B cell (primary cell): ENCODE measurements around the gene PCLO. TPM values are rescaled to one million over a fixed set of nuclear protein-coding genes. Genes with fewer than 3 reads are reported as not detected.

Source experiments
- ATAC-seq: fragments of 200-7000 bp; cut with Tn5 transposase; one replicate; pipeline ENCODE4 v1.10.0; 2021; ENCODE audit warnings: low read depth, mild to moderate bottlenecking, moderate number of reproducible peaks, moderate library complexity
- CTCF ChIA-PET: fragments of 350-600 bp; sonication (Branson Sonifier 250); formaldehyde crosslinking; loops from one replicate; lab custom pipeline; 2021; ENCODE audit warnings: antibody characterized with exemption, inconsistent platforms; lab: Charles Lee
- POLR2A ChIA-PET: fragments of 350-600 bp; sonication (Branson Sonifier 250); formaldehyde crosslinking; loops from one replicate; lab custom pipeline; 2021; ENCODE audit warnings: antibody characterized with exemption; lab: Charles Lee
- DNase-seq: peaks from one replicate; pipeline ENCODE4 v3.0.0; 2013
- H2AFZ ChIP-seq: 2 replicates; pipeline ENCODE4 v1.6.1; 2012; ENCODE audit warnings: mild to moderate bottlenecking, low read depth, low read length; ENCODE audit not compliant: insufficient read depth, poor library complexity, severe bottlenecking
- H3K27ac ChIP-seq, 2 donors: 1 replicate in 1 of 2; 2 replicates in 1 of 2; pipeline ENCODE4 v1.5.1; 2012 to 2013; ENCODE audit warnings: low read length in 2 of 2, mild to moderate bottlenecking in 2 of 2, moderate library complexity in 1 of 2
- H3K27me3 ChIP-seq, 4 experiments: fragments of 200-600 bp in 1 of 4; sonication (generic) in 1 of 4; replicated peaks in 1 of 4; 1 replicate in 2 of 4; 2 replicates in 2 of 4; pipeline versions ENCODE4 v1.6.1 to v1.7.0; 2013 to 2016; ENCODE audit warnings: low read length in 3 of 4, mild to moderate bottlenecking in 2 of 4, mixed read lengths in 1 of 4, moderate library complexity in 1 of 4; ENCODE audit not compliant: insufficient read depth in 4 of 4, control insufficient read depth in 3 of 4; ENCODE audit errors: control extremely low read depth in 1 of 4
- H3K36me3 ChIP-seq, 2 experiments: replicated peaks in 1 of 2; 1 replicate in 1 of 2; 2 replicates in 1 of 2; pipeline versions ENCODE4 v1.6.1 to v1.7.1; 2013; ENCODE audit warnings: low read length in 1 of 2; ENCODE audit not compliant: insufficient read depth in 2 of 2, control insufficient read depth in 1 of 2; ENCODE audit errors: control extremely low read depth in 1 of 2, extremely low read depth in 1 of 2
- H3K4me1 ChIP-seq, 2 donors: fragments of 200-600 bp in 1 of 2; sonication (generic) in 1 of 2; 1 replicate in 1 of 2; 2 replicates in 1 of 2; pipeline versions ENCODE4 v1.5.1 to v1.6.1; 2013 to 2017; ENCODE audit warnings: low read length in 2 of 2; ENCODE audit not compliant: control insufficient read depth in 2 of 2, insufficient read depth in 2 of 2
- H3K4me2 ChIP-seq: replicated peaks from 2 replicates; pipeline ENCODE3; 2012; ENCODE audit warnings: mild to moderate bottlenecking, low read depth, low read length; ENCODE audit not compliant: poor library complexity, severe bottlenecking
- H3K4me3 ChIP-seq, 5 experiments: fragments of 200-600 bp in 1 of 5; sonication (generic) in 1 of 5; 1 replicate in 3 of 5; 2 replicates in 2 of 5; pipeline versions ENCODE4 v1.5.1 to v1.7.0; 2011 to 2016; ENCODE audit warnings: low read length in 4 of 5, mild to moderate bottlenecking in 4 of 5, low read depth in 2 of 5, control low read depth in 1 of 5, moderate library complexity in 1 of 5; ENCODE audit not compliant: insufficient read depth in 1 of 5; ENCODE audit errors: control extremely low read depth in 1 of 5, extremely low read depth in 1 of 5
- H3K79me2 ChIP-seq: fragments of 200-600 bp; sonication (generic); one replicate; pipeline ENCODE4 v1.6.0; 2016; ENCODE audit warnings: low read length; ENCODE audit not compliant: control insufficient read depth, insufficient read depth
- H3K9ac ChIP-seq: fragments of 200-600 bp; sonication (generic); 2 replicates; pipeline ENCODE4 v1.6.1; 2017; ENCODE audit warnings: mild to moderate bottlenecking, low read length, moderate library complexity
- H3K9me3 ChIP-seq, 3 donors: one replicate each; pipeline versions ENCODE4 v1.6.1 to v1.7.1; 2013; ENCODE audit warnings: low read length in 2 of 3; ENCODE audit not compliant: control insufficient read depth in 2 of 3, insufficient read depth in 1 of 3; ENCODE audit errors: control extremely low read depth in 1 of 3
- H4K20me1 ChIP-seq: 2 replicates; pipeline ENCODE4 v1.6.0; 2012; ENCODE audit warnings: mild to moderate bottlenecking, low read length; ENCODE audit not compliant: insufficient read depth, control insufficient read depth, poor library complexity, severe bottlenecking
- H3K27ac Mint-ChIP-seq: one replicate; pipeline ENCODE4 v1.8.0; 2021; ENCODE audit warnings: mixed read lengths
- H3K27me3 Mint-ChIP-seq: one replicate; pipeline ENCODE4 v1.8.0; 2021; ENCODE audit warnings: mixed read lengths
- H3K4me1 Mint-ChIP-seq: one replicate; pipeline ENCODE4 v1.8.0; 2021; ENCODE audit warnings: mixed read lengths
- H3K4me3 Mint-ChIP-seq: one replicate; pipeline ENCODE4 v1.8.0; 2021; ENCODE audit warnings: mixed read lengths
- H3K9me3 Mint-ChIP-seq: one replicate; pipeline ENCODE4 v1.8.0; 2022; ENCODE audit warnings: mixed read lengths; ENCODE audit not compliant: insufficient read depth
- CTCF ChIP-seq: fragments of 200-600 bp; IDR thresholded peaks from one replicate; pipeline ENCODE4 v1.8.0; 2022; ENCODE audit warnings: antibody characterized with exemption, mild to moderate bottlenecking
- EZH2 ChIP-seq: IDR thresholded peaks from 2 replicates; pipeline ENCODE4 v1.6.1; 2012; ENCODE audit warnings: borderline replicate concordance, low read depth, mild to moderate bottlenecking, moderate library complexity, low read length; ENCODE audit not compliant: insufficient read depth, poor library complexity, severe bottlenecking
- WGBS: methylation state at CpG from one replicate; pipeline ENCODE4 v1.1.5; 2013; ENCODE audit warnings: missing lambda C conversion rate; ENCODE audit not compliant: insufficient coverage; 5-methylcytosine and 5-hydroxymethylcytosine counted together
- intact Hi-C: fragments of 100-400 bp; cut with micrococcal nuclease; formaldehyde crosslinking; loops from one replicate; pipeline ENCODE4 v1.10.0; 2022
- polyA plus RNA-seq: library from polyadenylated mRNA; depleted of rRNA; stranded (reverse); fragments of >200 nt; gene quantifications from 2 replicates; pipeline ENCODE4 v1.2.3, GENCODE V29; 2012
- total RNA-seq, 2 donors: library from RNA; stranded (reverse); fragments of 120-200 nt in 1 of 2; gene quantifications; 1 replicate in 1 of 2; 2 replicates in 1 of 2; pipeline versions ENCODE4 v1.2.3 to v1.2.4, GENCODE V29; 2013 to 2022

PCLO gene
- total and polyA plus RNA-seq, 2 donors (not counting 1 experiment from before 2014, with no cell fraction given): 0.01 to 0.32 TPM

GRCh38 chr7:83054472-83054871 is 108.2 kb downstream of the PCLO start:
- Histone ChIP-seq H3K27ac (no peak overlapping the region), H2AFZ (no peak overlapping the region), H3K36me3 (no peaks in the 10 kb centered on the region), H3K27me3 (no peaks in the 10 kb centered on the region), H3K4me2 (no peak overlapping the region), H3K4me1 (no peaks in the 10 kb centered on the region), H3K9ac (no peak overlapping the region), H3K79me2 (no peaks in the 10 kb centered on the region), H4K20me1 (no peaks in the 10 kb centered on the region), H3K9me3 (no peaks in the 10 kb centered on the region), H3K4me3 (no peak overlapping the region)
- H3K4me1 Mint-ChIP-seq: no peaks in the 10 kb centered on the region
- intact Hi-C loops: no loop called here
- DNase-seq (no peak), ATAC-seq (no peak)
- H3K9me3 Mint-ChIP-seq: peaks cover under 1% of the 10 kb centered on the region
- TF ChIP-seq EZH2 (no peak), CTCF (no peak)
- POLR2A ChIA-PET: no interaction called here
- no peaks in the 10 kb centered on the region for H3K27me3 Mint-ChIP-seq
- no CpG with 5 or more reads among the region's 1 CpG for WGBS
- H3K27ac Mint-ChIP-seq: no peak overlapping the region
- no peak overlapping the region for H3K4me3 Mint-ChIP-seq
- CTCF ChIA-PET: no interaction called here

- H3K27me3 ChIP-seq: no peaks in the 10 kb centered on the region
- Mint-ChIP-seq H3K27ac (no peak overlapping the region), H3K9me3 (no peaks in the 10 kb centered on the region), H3K4me1 (no peaks in the 10 kb centered on the region), H3K4me3 (no peak overlapping the region), H3K27me3 (no peaks in the 10 kb centered on the region)
- H3K9me3 ChIP-seq: no peaks in the 10 kb centered on the region
- ChIA-PET CTCF (no interaction called here), POLR2A (no interaction called here)
- no peaks in the 10 kb centered on the region for H3K79me2 ChIP-seq
- no peak overlapping the region for H3K4me2 ChIP-seq
- H3K36me3 ChIP-seq: no peaks in the 10 kb centered on the region
- DNase-seq (no peak), ATAC-seq (no peak)
- no peak overlapping the region for H2AFZ ChIP-seq
- no peaks in the 10 kb centered on the region for H4K20me1 ChIP-seq
- H3K27ac ChIP-seq: no peak overlapping the region
- intact Hi-C loops: no loop called here
- no peak for TF ChIP-seq CTCF
- no peak for TF ChIP-seq EZH2
- H3K4me1 ChIP-seq: no peaks in the 10 kb centered on the region
- no peak overlapping the region for H3K4me3 ChIP-seq
- no peak overlapping the region for H3K9ac ChIP-seq
Observed at GRCh38 chr7:83053965-83054364, 108.7 kb downstream of the PCLO start.
